A673 (cell line): ENCODE data around the gene THUMPD3. TPM values are rescaled to one million over a fixed set of nuclear protein-coding genes. Genes with fewer than 3 reads are reported as not detected.
A peak's percentile ranks its signal among the peaks of the same experiment; 100 is the strongest.

ENCODE experiments used
- BruUV-seq: library from RNA; stranded (reverse); fragments of 400-500 nt; replicated peaks from 2 replicates; lab custom pipeline; 2021; lab: Mats Ljungman, UMichigan
- CTCF ChIA-PET: fragments of 300-600 bp; sonication (Branson Sonifier 250); formaldehyde crosslinking; loops from one replicate; lab custom pipeline; 2022; ENCODE audit warnings: antibody characterized with exemption; lab: Charles Lee
- POLR2A ChIA-PET: fragments of 300-600 bp; sonication (Branson Sonifier 250); formaldehyde crosslinking; loops from one replicate; lab custom pipeline; 2022; ENCODE audit warnings: antibody characterized with exemption; ENCODE audit not compliant: low non-redundant PET; lab: Charles Lee
- DNase-seq: peaks from one replicate; pipeline ENCODE4 v3.0.0-alpha.2; 2015; ENCODE audit warnings: low spot score
- H3K27ac ChIP-seq: fragments of 200-600 bp; sonication (generic); 2 replicates; pipeline ENCODE4 v1.5.1; 2016; ENCODE audit warnings: mixed run types, low read depth, mild to moderate bottlenecking, mixed read lengths, antibody characterized with exemption, low read length; ENCODE audit not compliant: poor library complexity, severe bottlenecking
- H3K27me3 ChIP-seq: fragments of 200-600 bp; sonication (generic); replicated peaks from 2 replicates; pipeline ENCODE4 v1.6.1; 2017; ENCODE audit warnings: mixed run types, low read depth, mild to moderate bottlenecking, mixed read lengths, antibody characterized with exemption, low read length; ENCODE audit not compliant: insufficient read depth, poor library complexity
- H3K36me3 ChIP-seq: fragments of 200-600 bp; sonication (generic); 2 replicates; pipeline ENCODE4 v1.6.1; 2016; ENCODE audit warnings: mixed run types, mild to moderate bottlenecking, mixed read lengths, antibody characterized with exemption, low read length; ENCODE audit not compliant: insufficient read depth, poor library complexity, severe bottlenecking
- H3K4me1 ChIP-seq: fragments of 200-600 bp; sonication (generic); 2 replicates; pipeline ENCODE4 v1.6.1; 2017; ENCODE audit warnings: mixed run types, mild to moderate bottlenecking, mixed read lengths, antibody characterized with exemption, low read length; ENCODE audit not compliant: insufficient read depth, poor library complexity, severe bottlenecking
- H3K4me3 ChIP-seq: fragments of 200-600 bp; sonication (generic); 2 replicates; pipeline ENCODE4 v1.5.1; 2016; ENCODE audit warnings: low read depth, mixed run types, mild to moderate bottlenecking, mixed read lengths, low read length; ENCODE audit not compliant: poor library complexity, severe bottlenecking
- H3K9me3 ChIP-seq: fragments of 200-600 bp; sonication (generic); 2 replicates; pipeline ENCODE4 v1.6.1; 2016; ENCODE audit warnings: mixed run types, low read depth, mild to moderate bottlenecking, mixed read lengths, antibody characterized with exemption, low read length; ENCODE audit not compliant: poor library complexity, severe bottlenecking
- CTCF ChIP-seq: fragments of 300-800, 200-600 bp; sonication (generic); conservative IDR thresholded peaks from 2 replicates; pipeline ENCODE4 v1.5.1; 2017; ENCODE audit warnings: low read depth, mild to moderate bottlenecking, antibody characterized with exemption, low read length, moderate library complexity, mixed read lengths
- EZH2 ChIP-seq: fragments of 200-600 bp; sonication (generic); IDR thresholded peaks from 2 replicates; pipeline ENCODE4 v1.6.1; 2017; ENCODE audit warnings: borderline replicate concordance, low read depth, mild to moderate bottlenecking, mixed read lengths, antibody characterized with exemption, low read length; ENCODE audit not compliant: poor library complexity, severe bottlenecking
- intact Hi-C: fragments of 100-400 bp; cut with micrococcal nuclease; formaldehyde crosslinking; loops from one replicate; pipeline ENCODE4 v1.10.0; 2022; ENCODE audit not compliant: unreplicated experiment
- total RNA-seq: library from RNA; stranded (reverse); gene quantifications from 2 replicates; pipeline ENCODE4 v1.2.3, GENCODE V29; 2021

The THUMPD3 gene
- total RNA-seq, 1 experiment from 2014 or later: 84.6 TPM

GRCh38 chr3:9390265-9390888 is 27.5 kb downstream of the THUMPD3 start:
- intact Hi-C loops: no loop called here
- BruUV-seq: no TSS peak
- no peak for TF ChIP-seq CTCF
- no peak for TF ChIP-seq EZH2
- H3K27me3 ChIP-seq: no peaks in the 10 kb centered on the region
- H3K4me3 ChIP-seq: no peak overlapping the region
- H3K36me3 ChIP-seq: peaks cover 96% of the 10 kb centered on the region
- ChIA-PET POLR2A (no interaction called here), CTCF (no interaction called here)
- H3K9me3 ChIP-seq: no peaks in the 10 kb centered on the region
- DNase-seq: no peak
- H3K27ac ChIP-seq: no peak overlapping the region
- peaks cover 20% of the 10 kb centered on the region for H3K4me1 ChIP-seq

- CTCF ChIA-PET: no interaction called here
- BruUV-seq: no TSS peak
- H3K27me3 ChIP-seq: no peaks in the 10 kb centered on the region
- POLR2A ChIA-PET: no interaction called here
- DNase-seq: no peak
- no peak for TF ChIP-seq EZH2
- TF ChIP-seq CTCF: no peak
- no peak overlapping the region for H3K4me3 ChIP-seq
- H3K27ac ChIP-seq: no peak overlapping the region
- H3K9me3 ChIP-seq: no peaks in the 10 kb centered on the region
- intact Hi-C loops: no loop called here
- H3K4me1 ChIP-seq: peaks cover 20% of the 10 kb centered on the region
- H3K36me3 ChIP-seq: peaks cover 81% of the 10 kb centered on the region
Measured at GRCh38 chr3:9392041-9392440, 29.2 kb downstream of the THUMPD3 start.

- Histone ChIP-seq H3K27me3 (no peaks in the 10 kb centered on the region), H3K36me3 (peaks cover 44% of the 10 kb centered on the region), H3K27ac (peak overlapping the region; percentile 97), H3K9me3 (no peaks in the 10 kb centered on the region), H3K4me3 (peak overlapping the region; percentile 70), H3K4me1 (peaks cover 35% of the 10 kb centered on the region)
- TSS peak; percentile 22 for BruUV-seq
- TF ChIP-seq EZH2 (no peak), CTCF (no peak)
- POLR2A ChIA-PET: interaction anchor here (1.0 kb wide), 1 partner anchor 12 kb away, joined by 3 read pairs; no protein-coding TSS in a partner anchor
- intact Hi-C loops: loop anchor here (2.0 kb wide), 3 partner anchors 27 to 397 kb away; partner anchors contain the start of genes ARPC4, TADA3 and THUMPD3
- CTCF ChIA-PET: no interaction called here
- DNase-seq: no peak
Measured at GRCh38 chr3:9395570-9396300, 32.9 kb downstream of the THUMPD3 start.
